ENCODE results near the gene PAPOLA.

GRCh38 chr14:96536807-96537206 is 34.6 kb downstream of the PAPOLA start:
- TF ChIP-seq, protein P1, sequence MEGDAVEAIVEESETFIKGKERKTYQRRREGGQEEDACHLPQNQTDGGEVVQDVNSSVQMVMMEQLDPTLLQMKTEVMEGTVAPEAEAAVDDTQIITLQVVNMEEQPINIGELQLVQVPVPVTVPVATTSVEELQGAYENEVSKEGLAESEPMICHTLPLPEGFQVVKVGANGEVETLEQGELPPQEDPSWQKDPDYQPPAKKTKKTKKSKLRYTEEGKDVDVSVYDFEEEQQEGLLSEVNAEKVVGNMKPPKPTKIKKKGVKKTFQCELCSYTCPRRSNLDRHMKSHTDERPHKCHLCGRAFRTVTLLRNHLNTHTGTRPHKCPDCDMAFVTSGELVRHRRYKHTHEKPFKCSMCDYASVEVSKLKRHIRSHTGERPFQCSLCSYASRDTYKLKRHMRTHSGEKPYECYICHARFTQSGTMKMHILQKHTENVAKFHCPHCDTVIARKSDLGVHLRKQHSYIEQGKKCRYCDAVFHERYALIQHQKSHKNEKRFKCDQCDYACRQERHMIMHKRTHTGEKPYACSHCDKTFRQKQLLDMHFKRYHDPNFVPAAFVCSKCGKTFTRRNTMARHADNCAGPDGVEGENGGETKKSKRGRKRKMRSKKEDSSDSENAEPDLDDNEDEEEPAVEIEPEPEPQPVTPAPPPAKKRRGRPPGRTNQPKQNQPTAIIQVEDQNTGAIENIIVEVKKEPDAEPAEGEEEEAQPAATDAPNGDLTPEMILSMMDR (IDR thresholded peaks at IDR 0.05): no peak
- TF ChIP-seq EZH2phosphoT487 (IDR thresholded peaks at IDR 0.05): no peak

Data from neural progenitor cell (in vitro differentiated cells).